ENCODE measurements around the gene PRR23E. TPM values are rescaled to one million over a fixed set of nuclear protein-coding genes. Genes with fewer than 3 reads are reported as not detected.

Gene PRR23E
- total RNA-seq (2022) = not detected in 2 replicates
- not detected for Bru-seq, nascent RNA
- not detected for BruChase-seq, experiment 1, labeled RNA remaining after a 6-hour chase
- BruChase-seq, experiment 2, labeled RNA remaining after a 2-hour chase = not detected
- long read RNA-seq = 0 reads

GRCh38 chr3:127192576-127193232, at the start of gene PRR23E:
TSS of gene PRR23E (plus strand) at chr3:127193131. CDS start at chr3:127196686, 3,555 bp downstream.
- no peak for TF ChIP-seq CTCF (IDR thresholded peaks at IDR 0.05; ENCODE audit: unreplicated experiment)
- Mint-ChIP-seq H3K36me3 (ENCODE audit: insufficient read depth, unreplicated experiment) (no peaks in the 10 kb centered on the region), H3K4me1 (ENCODE audit: low read depth, unreplicated experiment) (no peaks in the 10 kb centered on the region), H3K4me3 (ENCODE audit: low read depth, unreplicated experiment) (no peak within 1 kb of the TSS), H3K27me3 (ENCODE audit: unreplicated experiment) (peaks cover 48% of the 10 kb centered on the region), H3K9me3 (ENCODE audit: low read depth, unreplicated experiment) (no peaks in the 10 kb centered on the region), H3K27ac (ENCODE audit: unreplicated experiment) (no peak within 1 kb of the TSS)
- intact Hi-C loops (cut with micrococcal nuclease; ENCODE audit: unreplicated experiment) = no loop called here
- no TSS peak for BruUV-seq (replicated peaks)
- CTCF ChIA-PET = interaction anchor here (1.5 kb wide), 1 partner anchor 7 kb away, joined by 3 read pairs; no protein-coding TSS in a partner anchor
- DNase-seq = no peak

- Mint-ChIP-seq H3K4me3 (ENCODE audit: low read depth, unreplicated experiment) (no peak overlapping the region), H3K27ac (ENCODE audit: unreplicated experiment) (no peak overlapping the region), H3K36me3 (ENCODE audit: insufficient read depth, unreplicated experiment) (no peaks in the 10 kb centered on the region), H3K9me3 (ENCODE audit: low read depth, unreplicated experiment) (no peaks in the 10 kb centered on the region), H3K27me3 (ENCODE audit: unreplicated experiment) (peaks cover 82% of the 10 kb centered on the region), H3K4me1 (ENCODE audit: low read depth, unreplicated experiment) (peaks cover 11% of the 10 kb centered on the region)
- no TSS peak for BruUV-seq (replicated peaks)
- intact Hi-C loops (cut with micrococcal nuclease; ENCODE audit: unreplicated experiment) = no loop called here
- CTCF ChIA-PET = interaction anchor here (1.0 kb wide), 1 partner anchor 11 kb away, joined by 3 read pairs; no protein-coding TSS in a partner anchor
- no peak for DNase-seq
- TF ChIP-seq CTCF (IDR thresholded peaks at IDR 0.05; ENCODE audit: unreplicated experiment) = no peak
Measured at GRCh38 chr3:127143172-127143571, 49.8 kb upstream of the PRR23E start.

- DNase-seq = no peak
- Mint-ChIP-seq H3K4me3 (ENCODE audit: low read depth, unreplicated experiment) (no peak overlapping the region), H3K9me3 (ENCODE audit: low read depth, unreplicated experiment) (no peaks in the 10 kb centered on the region), H3K36me3 (ENCODE audit: insufficient read depth, unreplicated experiment) (no peaks in the 10 kb centered on the region), H3K27ac (ENCODE audit: unreplicated experiment) (no peak overlapping the region), H3K4me1 (ENCODE audit: low read depth, unreplicated experiment) (no peaks in the 10 kb centered on the region), H3K27me3 (ENCODE audit: unreplicated experiment) (peaks cover 82% of the 10 kb centered on the region)
- TF ChIP-seq CTCF (IDR thresholded peaks at IDR 0.05; ENCODE audit: unreplicated experiment) = no peak
- intact Hi-C loops (cut with micrococcal nuclease; ENCODE audit: unreplicated experiment) = no loop called here
- CTCF ChIA-PET = interaction anchor here (0.6 kb wide), 1 partner anchor 625 kb away, joined by 3 read pairs; no protein-coding TSS in a partner anchor
- no TSS peak for BruUV-seq (replicated peaks)
Measured at GRCh38 chr3:127144631-127145030, 48.3 kb upstream of the PRR23E start.

- H3K9me3 Mint-ChIP-seq (ENCODE audit: low read depth, unreplicated experiment) = no peaks in the 10 kb centered on the region
- no TSS peak for BruUV-seq (replicated peaks)
- no peaks in the 10 kb centered on the region for H3K36me3 Mint-ChIP-seq (ENCODE audit: insufficient read depth, unreplicated experiment)
- DNase-seq = no peak
- TF ChIP-seq CTCF (IDR thresholded peaks at IDR 0.05; ENCODE audit: unreplicated experiment) = no peak
- H3K27me3 Mint-ChIP-seq (ENCODE audit: unreplicated experiment) = peaks cover 82% of the 10 kb centered on the region
- intact Hi-C loops (cut with micrococcal nuclease; ENCODE audit: unreplicated experiment) = no loop called here
- no peak overlapping the region for H3K4me3 Mint-ChIP-seq (ENCODE audit: low read depth, unreplicated experiment)
- no peaks in the 10 kb centered on the region for H3K4me1 Mint-ChIP-seq (ENCODE audit: low read depth, unreplicated experiment)
- H3K27ac Mint-ChIP-seq (ENCODE audit: unreplicated experiment) = no peak overlapping the region
- CTCF ChIA-PET = interaction anchor here (0.7 kb wide), 1 partner anchor 106 kb away, joined by 3 read pairs; no protein-coding TSS in a partner anchor
Measured at GRCh38 chr3:127145266-127145665, 47.7 kb upstream of the PRR23E start.
